GM12875 (cell line): Measurements from ENCODE around the gene ATP1B2.

ENCODE experiments used
- H3K4me3 ChIP-seq: one replicate; pipeline ENCODE4 v1.5.1; 2011; ENCODE audit warnings: low read depth, low read length, control low read depth
- TF ChIP-seq, protein P1 (sequence below): IDR thresholded peaks from 2 replicates; pipeline ENCODE4 v1.5.1; 2011; ENCODE audit warnings: low read depth, mild to moderate bottlenecking, control low read depth, inconsistent platforms, low read length, moderate library complexity, borderline replicate concordance; ENCODE audit not compliant: insufficient read depth

The ATP1B2 gene

DNA sequence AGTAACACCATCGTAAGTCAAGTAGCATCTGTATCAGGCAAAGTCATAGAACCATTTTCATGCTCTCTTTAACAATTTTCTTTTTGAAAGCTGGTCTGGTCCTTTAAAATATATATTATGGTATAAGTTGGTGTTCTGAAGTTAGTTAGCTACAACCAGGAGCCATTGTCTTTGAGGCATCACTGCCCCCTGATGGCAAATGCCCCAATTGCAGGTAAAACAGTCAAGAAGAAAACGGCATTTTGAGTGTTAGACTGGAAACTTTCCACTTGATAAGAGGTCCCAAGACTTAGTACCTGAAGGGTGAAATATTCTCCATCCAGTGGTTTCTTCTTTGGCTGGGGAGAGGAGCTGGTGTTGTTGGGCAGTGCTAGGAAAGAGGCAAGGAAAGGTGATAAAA, 22.5 kb downstream of the ATP1B2 start:
- H3K4me3 ChIP-seq, result no peak overlapping the region
- TF ChIP-seq, protein P1, sequence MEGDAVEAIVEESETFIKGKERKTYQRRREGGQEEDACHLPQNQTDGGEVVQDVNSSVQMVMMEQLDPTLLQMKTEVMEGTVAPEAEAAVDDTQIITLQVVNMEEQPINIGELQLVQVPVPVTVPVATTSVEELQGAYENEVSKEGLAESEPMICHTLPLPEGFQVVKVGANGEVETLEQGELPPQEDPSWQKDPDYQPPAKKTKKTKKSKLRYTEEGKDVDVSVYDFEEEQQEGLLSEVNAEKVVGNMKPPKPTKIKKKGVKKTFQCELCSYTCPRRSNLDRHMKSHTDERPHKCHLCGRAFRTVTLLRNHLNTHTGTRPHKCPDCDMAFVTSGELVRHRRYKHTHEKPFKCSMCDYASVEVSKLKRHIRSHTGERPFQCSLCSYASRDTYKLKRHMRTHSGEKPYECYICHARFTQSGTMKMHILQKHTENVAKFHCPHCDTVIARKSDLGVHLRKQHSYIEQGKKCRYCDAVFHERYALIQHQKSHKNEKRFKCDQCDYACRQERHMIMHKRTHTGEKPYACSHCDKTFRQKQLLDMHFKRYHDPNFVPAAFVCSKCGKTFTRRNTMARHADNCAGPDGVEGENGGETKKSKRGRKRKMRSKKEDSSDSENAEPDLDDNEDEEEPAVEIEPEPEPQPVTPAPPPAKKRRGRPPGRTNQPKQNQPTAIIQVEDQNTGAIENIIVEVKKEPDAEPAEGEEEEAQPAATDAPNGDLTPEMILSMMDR, result peak; percentile 49; the same call in 1 of the 2 replicates

DNA sequence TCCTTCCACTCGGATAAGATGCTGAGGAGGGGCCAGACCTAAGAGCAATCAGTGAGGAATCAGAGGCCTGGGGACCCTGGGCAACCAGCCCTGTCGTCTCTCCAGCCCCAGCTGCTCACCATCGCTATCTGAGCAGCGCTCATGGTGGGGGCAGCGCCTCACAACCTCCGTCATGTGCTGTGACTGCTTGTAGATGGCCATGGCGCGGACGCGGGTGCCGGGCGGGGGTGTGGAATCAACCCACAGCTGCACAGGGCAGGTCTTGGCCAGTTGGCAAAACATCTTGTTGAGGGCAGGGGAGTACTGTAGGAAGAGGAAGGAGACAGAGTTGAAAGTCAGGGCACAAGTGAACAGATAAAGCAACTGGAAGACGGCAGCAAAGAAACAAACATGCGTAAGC, 24.2 kb downstream of the ATP1B2 start:
- H3K4me3 ChIP-seq, result no peak overlapping the region
- TF ChIP-seq, protein P1, result no peak

DNA sequence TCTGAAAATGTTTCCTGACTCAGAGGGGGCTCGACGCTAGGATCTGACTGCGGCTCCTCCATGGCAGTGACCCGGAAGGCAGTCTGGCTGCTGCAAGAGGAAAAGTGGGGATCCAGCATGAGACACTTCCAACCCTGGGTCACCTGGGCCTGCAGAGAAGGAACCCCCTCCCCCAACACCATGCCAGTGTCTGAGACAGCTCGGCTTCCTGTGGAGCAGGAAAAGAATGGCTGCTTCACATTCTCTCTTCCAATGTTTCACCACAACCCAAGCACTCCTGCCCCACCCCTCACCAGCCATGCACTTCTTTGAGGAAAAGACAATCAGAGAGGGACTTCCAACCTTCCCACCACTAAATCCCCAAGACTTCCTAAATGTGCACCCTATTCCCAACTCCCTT, 25.8 kb downstream of the ATP1B2 start:
- TF ChIP-seq, protein P1, result no peak
- H3K4me3 ChIP-seq, result no peak overlapping the region

DNA sequence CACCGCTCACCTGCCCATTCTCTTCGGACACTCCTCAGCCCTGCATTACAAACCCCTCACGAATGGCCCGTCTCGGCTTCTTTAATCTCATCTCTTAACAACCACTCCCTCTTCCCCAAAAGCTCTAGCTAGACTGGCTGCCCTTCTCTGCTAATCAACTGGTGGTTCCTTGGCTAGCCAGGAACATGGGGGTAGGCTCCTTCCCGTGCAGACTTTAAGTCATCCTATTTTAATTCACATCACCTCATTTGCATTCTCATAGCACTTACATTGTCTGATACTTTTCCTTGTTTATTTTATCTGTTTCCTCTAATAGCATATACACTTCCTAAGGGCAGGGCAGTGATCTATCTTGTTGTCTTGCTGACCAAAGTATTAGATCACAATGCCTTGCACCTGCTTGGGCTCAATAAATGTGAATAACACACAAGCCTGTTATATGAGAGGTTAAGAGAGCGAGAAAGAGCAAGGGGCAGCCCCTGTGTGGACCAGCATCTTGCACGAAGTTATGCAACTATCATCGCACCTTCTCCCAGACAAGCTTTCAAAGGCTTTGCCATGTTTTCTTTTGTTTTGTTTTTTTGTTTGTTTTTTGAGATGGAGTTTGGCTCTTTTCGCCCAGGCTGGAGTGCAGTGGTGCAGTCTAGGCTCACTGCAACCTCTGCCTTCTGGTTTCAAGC, 26.8 kb downstream of the ATP1B2 start:
- TF ChIP-seq, protein P1, result no peak
- H3K4me3 ChIP-seq, result no peak overlapping the region

DNA sequence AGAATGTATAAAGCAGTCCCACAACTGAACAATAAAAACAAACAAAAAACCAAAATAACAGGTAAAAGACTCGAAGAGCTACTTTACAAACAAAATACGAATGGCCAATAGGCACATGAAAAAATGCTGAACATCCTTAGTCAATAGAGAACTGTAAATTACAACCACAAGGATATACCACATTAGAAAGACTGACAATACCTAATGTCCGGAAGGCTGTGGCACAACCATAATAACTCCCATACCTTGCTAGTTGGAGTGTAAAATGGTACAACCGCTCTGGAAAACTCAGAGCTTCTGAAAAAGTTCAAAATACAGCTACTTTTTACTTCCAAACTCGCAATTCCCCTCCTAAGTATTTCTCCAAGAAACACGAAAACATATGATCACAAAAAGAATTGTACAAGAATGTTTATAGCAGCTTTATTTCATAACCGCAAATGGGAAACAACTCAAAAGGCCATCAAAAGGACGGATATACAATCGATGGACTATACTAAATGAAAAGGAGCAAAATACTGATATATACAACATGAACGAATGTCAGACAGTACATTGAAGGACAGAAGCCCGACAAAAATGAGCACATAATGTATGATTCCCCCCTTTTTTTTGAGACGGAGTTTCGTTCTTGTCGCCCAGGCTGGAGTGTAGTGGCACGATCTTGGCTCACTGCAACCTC, 34.3 kb downstream of the ATP1B2 start:
- peak overlapping the region; percentile 84 for H3K4me3 ChIP-seq
- TF ChIP-seq, protein P1, result no peak

DNA sequence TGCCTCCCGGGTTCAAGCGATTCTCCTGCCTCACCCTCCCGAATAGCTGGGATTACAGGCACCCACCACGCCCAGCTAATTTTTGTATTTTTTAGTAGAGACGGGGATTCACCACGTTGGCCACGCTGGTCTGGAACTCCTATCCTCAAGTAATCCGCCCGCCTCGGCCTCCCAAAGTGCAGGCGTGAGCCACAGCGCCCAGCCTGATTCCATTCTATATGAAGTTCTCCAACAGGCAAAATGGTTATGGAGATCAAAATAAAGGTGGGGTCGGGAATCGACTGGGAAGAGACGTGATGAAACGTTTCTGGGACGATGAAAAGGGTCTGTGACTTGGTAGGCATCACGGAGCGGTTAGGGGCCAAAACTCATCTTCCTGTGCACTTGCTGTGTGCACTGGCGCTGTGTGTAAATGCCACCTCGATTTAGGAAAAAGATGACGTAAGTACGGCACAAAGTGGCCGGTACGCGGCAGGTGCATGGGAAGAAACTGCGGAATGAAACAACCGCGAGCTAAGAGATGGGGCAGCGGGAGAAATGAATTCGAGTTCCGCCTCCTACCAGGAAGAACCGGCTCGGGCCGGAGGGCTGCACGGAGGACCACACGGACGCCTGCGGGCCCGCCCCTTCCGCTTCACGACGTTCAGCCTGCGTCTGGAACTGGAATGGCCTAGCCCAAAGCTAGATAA, 35.0 kb downstream of the ATP1B2 start:
- peak overlapping the region; percentile 84 for H3K4me3 ChIP-seq
- TF ChIP-seq, protein P1, result no peak
